Astrocyte of the hippocampus (primary cell): ENCODE measurements around the gene GALNT16.

ENCODE experiments used
- DNase-seq: peaks from one replicate; pipeline ENCODE4 v3.0.0; 2011; ENCODE audit warnings: low read depth, low spot score

GALNT16 gene

DNA sequence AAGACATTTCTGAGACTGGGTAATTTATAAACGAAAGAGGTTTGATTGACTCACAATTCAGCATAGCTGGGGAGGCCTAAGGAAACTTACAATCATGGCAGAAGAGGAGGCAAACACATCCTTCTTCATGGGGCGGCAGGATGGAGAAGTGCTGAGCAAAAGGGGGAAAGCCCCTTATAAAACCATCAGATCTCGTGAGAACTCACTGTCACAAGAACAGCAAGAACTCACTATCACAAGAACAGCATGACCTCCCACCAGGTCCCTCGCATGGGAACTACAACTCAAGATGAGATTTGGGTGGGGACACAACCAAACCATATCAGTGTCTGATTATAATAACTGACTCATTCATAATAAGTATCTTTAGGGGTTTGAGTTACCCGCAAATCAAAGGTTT lies 144.9 kb downstream of the GALNT16 start:
- DNase-seq = no peak

- no peak for DNase-seq
Measured at GRCh38 chr14:69405762-69406161, 145.8 kb downstream of the GALNT16 start.
